Measurements from ENCODE around the gene MMP14. TPM values are rescaled to one million over a fixed set of nuclear protein-coding genes. Genes with fewer than 3 reads are reported as not detected.

Gene MMP14
- total RNA-seq, 1 donor from 2014 or later, result 187 TPM

- intact Hi-C loops (cut with DNase I), result no loop called here
- no peak for TF ChIP-seq CTCF (IDR thresholded peaks at IDR 0.05)
- no peak for TF ChIP-seq POLR2A (IDR thresholded peaks at IDR 0.05)
- TF ChIP-seq POLR2AphosphoS5 (IDR thresholded peaks at IDR 0.05; ENCODE audit: insufficient read depth in 1 of 2, low read depth in 1 of 2), result no peak
- peak overlapping the region; percentile 96 for H3K27ac ChIP-seq
- H3K4me1 ChIP-seq, result peaks cover 64% of the 10 kb centered on the region
- peaks cover 0 to 37% of the 10 kb centered on the region in 2 donors for H3K36me3 ChIP-seq
- no peak for DNase-seq (ENCODE audit: extremely low spot score in 2 of 2)
- no peaks in the 10 kb centered on the region for H3K27me3 ChIP-seq
- peak overlapping the region; percentile 77 to 96 for H3K4me3 ChIP-seq
- no peaks in the 10 kb centered on the region for H3K9me3 ChIP-seq
Observed at GRCh38 chr14:22838631-22839041, 2.3 kb downstream of the MMP14 start.

DNA sequence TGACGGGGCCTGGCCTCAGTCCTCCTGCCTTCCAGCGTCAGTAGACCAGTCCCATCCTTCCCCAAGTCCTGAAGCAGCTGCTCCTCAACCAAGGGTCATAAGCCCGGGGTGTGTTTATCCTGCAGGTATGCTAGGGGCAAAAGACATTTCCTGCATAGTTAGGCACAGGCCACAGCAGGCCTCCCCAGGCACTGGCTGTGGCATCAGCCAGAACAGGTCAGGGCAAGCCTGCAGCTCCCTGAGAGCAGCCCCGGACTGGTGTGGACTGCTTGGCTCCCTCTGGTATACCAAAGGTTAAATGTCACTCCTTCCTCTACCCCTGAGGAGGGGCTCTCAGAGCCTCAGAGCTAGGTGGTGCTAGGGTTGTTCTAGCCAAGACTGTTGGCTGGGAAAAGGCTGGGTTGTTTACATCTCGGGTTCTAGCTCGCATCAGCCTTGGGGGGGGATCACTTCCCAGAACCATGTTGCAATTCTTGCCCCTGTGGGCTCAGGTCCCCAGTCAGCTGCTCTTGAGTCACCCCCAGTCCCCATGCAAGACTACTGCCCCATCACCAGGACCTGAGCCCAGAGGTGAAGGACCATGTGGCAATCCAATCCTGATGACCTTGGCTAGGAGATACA lies 2.9 kb downstream of the MMP14 start:
- peaks cover 0 to 37% of the 10 kb centered on the region in 2 donors for H3K36me3 ChIP-seq
- no peaks in the 10 kb centered on the region for H3K9me3 ChIP-seq
- H3K4me3 ChIP-seq, result peak overlapping the region; percentile 77 to 96
- no peak for DNase-seq (ENCODE audit: extremely low spot score in 2 of 2)
- H3K27me3 ChIP-seq, result no peaks in the 10 kb centered on the region
- H3K4me1 ChIP-seq, result peaks cover 70% of the 10 kb centered on the region
- intact Hi-C loops (cut with DNase I), result no loop called here
- TF ChIP-seq POLR2AphosphoS5 (IDR thresholded peaks at IDR 0.05; ENCODE audit: insufficient read depth in 1 of 2, low read depth in 1 of 2) (peak in 1 of 2 donors; percentile 75), CTCF (IDR thresholded peaks at IDR 0.05) (no peak)
- peak overlapping the region; percentile 96 for H3K27ac ChIP-seq

DNA sequence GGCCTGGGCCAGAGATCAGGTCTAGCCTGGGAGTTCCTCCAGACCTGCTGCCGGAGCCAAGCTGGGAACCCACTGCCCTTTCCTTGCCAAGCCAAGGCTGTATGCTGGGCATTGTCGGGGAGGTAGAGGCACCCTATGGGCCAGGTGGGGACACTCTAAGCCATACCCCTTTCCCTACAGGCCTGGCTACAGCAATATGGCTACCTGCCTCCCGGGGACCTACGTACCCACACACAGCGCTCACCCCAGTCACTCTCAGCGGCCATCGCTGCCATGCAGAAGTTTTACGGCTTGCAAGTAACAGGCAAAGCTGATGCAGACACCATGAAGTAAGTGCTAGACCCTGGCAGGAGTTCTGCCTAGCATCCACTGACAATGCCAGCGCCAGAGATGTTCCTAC lies 4.9 kb downstream of the MMP14 start:
- no peak for TF ChIP-seq POLR2AphosphoS5 (IDR thresholded peaks at IDR 0.05; ENCODE audit: insufficient read depth in 1 of 2, low read depth in 1 of 2)
- no peak for TF ChIP-seq CTCF (IDR thresholded peaks at IDR 0.05)
- TF ChIP-seq POLR2A (IDR thresholded peaks at IDR 0.05), result no peak
- no peak overlapping the region for H3K4me3 ChIP-seq
- H3K36me3 ChIP-seq, result peaks cover 6 to 56% of the 10 kb centered on the region in 2 donors
- intact Hi-C loops (cut with DNase I), result no loop called here
- H3K4me1 ChIP-seq, result peaks cover 83% of the 10 kb centered on the region
- DNase-seq (ENCODE audit: extremely low spot score in 2 of 2), result no peak
- H3K27ac ChIP-seq, result peak overlapping the region; percentile 96
- no peaks in the 10 kb centered on the region for H3K27me3 ChIP-seq
- H3K9me3 ChIP-seq, result no peaks in the 10 kb centered on the region

DNA sequence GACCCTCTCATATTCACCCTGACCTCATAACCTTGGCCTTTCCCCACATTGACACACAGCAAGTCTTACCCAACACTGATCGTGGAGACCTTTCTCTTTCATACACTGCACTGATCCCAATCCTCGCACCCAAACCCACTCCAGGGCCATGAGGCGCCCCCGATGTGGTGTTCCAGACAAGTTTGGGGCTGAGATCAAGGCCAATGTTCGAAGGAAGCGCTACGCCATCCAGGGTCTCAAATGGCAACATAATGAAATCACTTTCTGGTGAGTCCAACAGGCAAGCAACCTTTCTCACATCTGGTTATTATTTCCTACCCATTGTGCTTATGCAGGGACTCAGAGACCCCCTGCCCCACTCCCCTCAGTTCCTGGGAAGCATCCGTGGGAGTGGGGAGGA lies 5.4 kb downstream of the MMP14 start:
- H3K4me3 ChIP-seq, result no peak overlapping the region
- intact Hi-C loops (cut with DNase I), result no loop called here
- peaks cover 6 to 60% of the 10 kb centered on the region in 2 donors for H3K36me3 ChIP-seq
- H3K4me1 ChIP-seq, result peaks cover 87% of the 10 kb centered on the region
- H3K27ac ChIP-seq, result peak overlapping the region; percentile 96
- DNase-seq (ENCODE audit: extremely low spot score in 2 of 2), result no peak
- TF ChIP-seq POLR2AphosphoS5 (IDR thresholded peaks at IDR 0.05; ENCODE audit: insufficient read depth in 1 of 2, low read depth in 1 of 2) (no peak), POLR2A (IDR thresholded peaks at IDR 0.05) (no peak), CTCF (IDR thresholded peaks at IDR 0.05) (no peak)
- H3K9me3 ChIP-seq, result no peaks in the 10 kb centered on the region
- no peaks in the 10 kb centered on the region for H3K27me3 ChIP-seq

All from vagina (tissue), 2 donors.